Measurements from ENCODE around the gene VWA2. TPM values are rescaled to one million over a fixed set of nuclear protein-coding genes. Genes with fewer than 3 reads are reported as not detected.

VWA2 gene
- total RNA-seq, 1 donor from 2014 or later = 1.2 TPM

DNA sequence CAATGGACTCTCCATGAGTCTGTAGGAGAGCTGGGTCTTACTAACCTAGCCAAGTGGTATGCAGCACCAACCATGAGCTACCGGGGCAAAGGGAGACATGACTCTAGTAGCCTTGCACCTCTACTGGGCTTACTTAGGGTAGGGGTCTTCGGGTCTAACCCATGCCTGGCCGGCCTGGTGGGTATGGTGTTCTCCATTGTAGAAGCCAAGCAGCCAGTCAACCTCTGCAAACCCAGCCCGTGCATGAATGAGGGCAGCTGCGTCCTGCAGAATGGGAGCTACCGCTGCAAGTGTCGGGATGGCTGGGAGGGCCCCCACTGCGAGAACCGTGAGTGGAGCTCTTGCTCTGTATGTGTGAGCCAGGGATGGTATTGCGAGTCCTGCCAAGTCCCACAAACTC is 51.0 kb downstream of the VWA2 start:
- no peak overlapping the region for H3K4me3 ChIP-seq (ENCODE audit: low read depth, low read length)
- no peak for DNase-seq (ENCODE audit: low read depth)
- TF ChIP-seq, protein P1, sequence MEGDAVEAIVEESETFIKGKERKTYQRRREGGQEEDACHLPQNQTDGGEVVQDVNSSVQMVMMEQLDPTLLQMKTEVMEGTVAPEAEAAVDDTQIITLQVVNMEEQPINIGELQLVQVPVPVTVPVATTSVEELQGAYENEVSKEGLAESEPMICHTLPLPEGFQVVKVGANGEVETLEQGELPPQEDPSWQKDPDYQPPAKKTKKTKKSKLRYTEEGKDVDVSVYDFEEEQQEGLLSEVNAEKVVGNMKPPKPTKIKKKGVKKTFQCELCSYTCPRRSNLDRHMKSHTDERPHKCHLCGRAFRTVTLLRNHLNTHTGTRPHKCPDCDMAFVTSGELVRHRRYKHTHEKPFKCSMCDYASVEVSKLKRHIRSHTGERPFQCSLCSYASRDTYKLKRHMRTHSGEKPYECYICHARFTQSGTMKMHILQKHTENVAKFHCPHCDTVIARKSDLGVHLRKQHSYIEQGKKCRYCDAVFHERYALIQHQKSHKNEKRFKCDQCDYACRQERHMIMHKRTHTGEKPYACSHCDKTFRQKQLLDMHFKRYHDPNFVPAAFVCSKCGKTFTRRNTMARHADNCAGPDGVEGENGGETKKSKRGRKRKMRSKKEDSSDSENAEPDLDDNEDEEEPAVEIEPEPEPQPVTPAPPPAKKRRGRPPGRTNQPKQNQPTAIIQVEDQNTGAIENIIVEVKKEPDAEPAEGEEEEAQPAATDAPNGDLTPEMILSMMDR (conservative IDR thresholded peaks at IDR 0.05; ENCODE audit: low read depth, low read length) = no peak

DNA sequence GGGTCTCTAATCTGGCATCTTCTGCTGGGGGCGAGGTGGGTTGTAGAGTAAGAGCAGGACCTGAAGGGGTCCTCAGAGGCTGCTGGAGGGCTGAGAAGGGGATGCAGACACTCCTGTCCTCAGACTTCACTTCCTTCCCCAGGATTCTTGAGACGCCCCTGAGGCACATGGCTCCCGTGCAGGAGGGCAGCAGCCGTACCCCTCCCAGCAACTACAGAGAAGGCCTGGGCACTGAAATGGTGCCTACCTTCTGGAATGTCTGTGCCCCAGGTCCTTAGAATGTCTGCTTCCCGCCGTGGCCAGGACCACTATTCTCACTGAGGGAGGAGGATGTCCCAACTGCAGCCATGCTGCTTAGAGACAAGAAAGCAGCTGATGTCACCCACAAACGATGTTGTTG is 52.0 kb downstream of the VWA2 start:
- TF ChIP-seq, protein P1 (conservative IDR thresholded peaks at IDR 0.05; ENCODE audit: low read depth, low read length) = no peak
- no peak overlapping the region for H3K4me3 ChIP-seq (ENCODE audit: low read depth, low read length)
- no peak for DNase-seq (ENCODE audit: low read depth)

DNA sequence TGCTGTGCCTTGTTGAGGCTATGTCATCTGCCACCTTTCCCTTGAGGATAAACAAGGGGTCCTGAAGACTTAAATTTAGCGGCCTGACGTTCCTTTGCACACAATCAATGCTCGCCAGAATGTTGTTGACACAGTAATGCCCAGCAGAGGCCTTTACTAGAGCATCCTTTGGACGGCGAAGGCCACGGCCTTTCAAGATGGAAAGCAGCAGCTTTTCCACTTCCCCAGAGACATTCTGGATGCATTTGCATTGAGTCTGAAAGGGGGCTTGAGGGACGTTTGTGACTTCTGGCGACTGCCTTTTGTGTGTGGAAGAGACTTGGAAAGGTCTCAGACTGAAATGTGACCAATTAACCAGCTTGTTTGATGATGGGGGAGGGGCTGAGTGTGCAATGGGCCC is 52.5 kb downstream of the VWA2 start:
- H3K4me3 ChIP-seq (ENCODE audit: low read depth, low read length) = no peak overlapping the region
- TF ChIP-seq, protein P1 (conservative IDR thresholded peaks at IDR 0.05; ENCODE audit: low read depth, low read length) = no peak

DNA sequence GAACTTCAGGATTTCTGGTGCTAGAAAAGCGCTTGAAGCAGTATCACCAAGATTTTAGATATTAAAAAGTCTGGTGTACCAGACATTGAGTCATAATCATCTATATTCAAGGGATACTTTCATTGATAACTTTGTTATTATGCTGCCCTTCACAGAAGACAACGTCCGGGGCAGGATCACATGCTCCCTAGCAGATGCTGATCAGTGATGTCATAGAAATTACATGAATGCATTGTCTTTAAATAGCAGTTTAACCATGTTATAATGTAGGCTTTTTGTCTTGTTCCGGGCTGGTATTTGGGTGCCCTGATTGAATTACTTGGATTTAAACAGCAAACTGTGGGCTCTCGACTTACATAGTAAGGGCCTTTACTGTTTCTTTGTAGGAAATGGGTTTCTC is 54.0 kb downstream of the VWA2 start:
- H3K4me3 ChIP-seq (ENCODE audit: low read depth, low read length) = no peak overlapping the region
- TF ChIP-seq, protein P1 (conservative IDR thresholded peaks at IDR 0.05; ENCODE audit: low read depth, low read length) = no peak
- DNase-seq (ENCODE audit: low read depth) = no peak

More for the DNA sequence above, 52.5 kb downstream of the VWA2 start:
- no peak for DNase-seq (ENCODE audit: low read depth)

DNA sequence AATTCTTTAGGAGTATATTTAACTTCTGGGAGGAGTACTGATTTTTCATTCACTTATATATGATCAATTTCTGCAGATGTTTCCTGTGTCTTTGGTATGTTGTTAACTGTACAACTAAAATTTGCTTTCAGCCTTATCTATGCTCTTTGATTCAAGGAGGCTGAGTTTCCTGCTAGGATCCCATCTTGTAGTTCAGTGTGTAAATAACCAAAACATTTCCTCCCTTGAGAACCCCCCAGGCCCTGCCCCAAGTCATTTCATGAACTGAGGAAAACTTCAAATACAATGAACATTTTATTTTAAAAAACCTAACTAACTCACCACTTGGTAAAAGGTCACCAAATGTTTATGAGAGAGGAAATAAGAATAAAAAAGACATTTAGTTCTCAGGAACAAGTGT is 55.5 kb downstream of the VWA2 start:
- H3K4me3 ChIP-seq (ENCODE audit: low read depth, low read length) = no peak overlapping the region
- TF ChIP-seq, protein P1 (conservative IDR thresholded peaks at IDR 0.05; ENCODE audit: low read depth, low read length) = no peak
- no peak for DNase-seq (ENCODE audit: low read depth)

DNA sequence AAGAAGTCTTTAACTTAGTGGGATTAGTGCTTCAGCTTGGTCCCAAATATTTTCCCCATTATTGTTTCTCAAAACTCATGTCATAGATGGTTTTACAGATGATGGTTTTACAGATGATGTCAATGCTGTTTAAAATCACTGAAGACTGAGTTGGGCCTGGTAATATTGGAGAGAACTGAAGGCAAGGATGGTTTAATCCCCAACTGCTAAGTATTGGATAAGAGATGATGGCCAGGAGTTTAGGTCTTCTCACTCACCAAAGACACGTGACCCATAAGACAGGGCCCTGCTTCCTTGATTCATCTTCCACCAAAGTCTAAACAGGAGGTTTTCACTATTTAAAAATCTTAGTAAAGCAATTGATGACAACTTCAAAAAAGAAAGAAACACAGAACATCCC is 56.3 kb downstream of the VWA2 start:
- H3K4me3 ChIP-seq (ENCODE audit: low read depth, low read length) = no peak overlapping the region
- TF ChIP-seq, protein P1 (conservative IDR thresholded peaks at IDR 0.05; ENCODE audit: low read depth, low read length) = no peak
- no peak for DNase-seq (ENCODE audit: low read depth)

DNA sequence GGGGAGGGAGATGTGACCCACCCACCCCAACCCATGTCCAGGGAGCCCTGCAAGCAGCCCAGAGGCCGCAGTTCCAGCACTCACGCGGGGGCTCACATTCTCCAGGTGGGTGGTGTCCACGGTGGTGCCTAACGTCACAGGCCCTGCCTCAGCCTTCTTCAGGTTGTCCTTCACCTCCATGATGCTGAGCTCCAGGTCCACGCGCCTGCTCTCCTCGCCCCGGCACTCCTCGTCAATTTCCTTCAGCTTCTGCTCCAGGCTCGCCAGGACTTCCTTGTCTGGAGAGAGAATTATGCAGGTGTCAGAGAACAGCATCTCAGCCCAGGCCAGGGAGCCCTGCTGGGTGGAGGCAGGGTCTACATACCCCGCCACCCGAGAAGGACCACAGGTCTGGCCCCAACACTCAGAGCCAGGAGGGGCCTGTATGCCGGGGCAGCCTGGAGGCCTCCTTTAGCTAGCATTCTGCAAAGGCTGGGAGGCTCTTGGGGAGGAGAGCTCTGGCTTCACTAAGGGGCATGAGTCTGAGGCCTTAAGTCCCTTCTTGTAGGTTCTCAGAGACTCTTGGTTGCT is 58.2 kb downstream of the VWA2 start:
- no peak overlapping the region for H3K4me3 ChIP-seq (ENCODE audit: low read depth, low read length)
- TF ChIP-seq, protein P1 (conservative IDR thresholded peaks at IDR 0.05; ENCODE audit: low read depth, low read length) = no peak

More for the DNA sequence above, 58.2 kb downstream of the VWA2 start:
- DNase-seq (ENCODE audit: low read depth) = no peak

Data from epithelial cell of proximal tubule (primary cell).